Colonic mucosa (tissue), 4 donors: ENCODE data around the gene TP53INP2. TPM values are rescaled to one million over a fixed set of nuclear protein-coding genes. Genes with fewer than 3 reads are reported as not detected.

Source experiments
- DNase-seq: peaks from one replicate; pipeline ENCODE4 v3.0.0-alpha.2; 2020
- H3K27ac ChIP-seq: fragments of 200-600 bp; one replicate; pipeline ENCODE4 v1.8.0; 2021
- H3K27me3 ChIP-seq: fragments of 200-600 bp; one replicate; pipeline ENCODE4 v1.8.0; 2021
- H3K36me3 ChIP-seq: fragments of 200-600 bp; one replicate; pipeline ENCODE4 v1.8.0; 2021
- H3K4me1 ChIP-seq: fragments of 200-600 bp; one replicate; pipeline ENCODE4 v1.8.0; 2021; ENCODE audit warnings: mild to moderate bottlenecking
- H3K4me3 ChIP-seq: fragments of 200-600 bp; one replicate; pipeline ENCODE4 v1.8.0; 2021
- H3K9ac ChIP-seq, 2 donors: one replicate each; pipeline ENCODE4 v1.7.0; 2013; ENCODE audit warnings: control low read depth in 2 of 2, low read depth in 2 of 2, low read length in 2 of 2
- H3K9me3 ChIP-seq: fragments of 200-600 bp; one replicate; pipeline ENCODE4 v1.8.0; 2021
- CTCF ChIP-seq: fragments of 200-600 bp; IDR thresholded peaks from one replicate; pipeline ENCODE4 v1.8.0; 2022; ENCODE audit warnings: antibody characterized with exemption, mild to moderate bottlenecking
- intact Hi-C: fragments of 100-400 bp; cut with DNase I; formaldehyde crosslinking; loops from one replicate; pipeline ENCODE4 v1.14.1; 2022
- total RNA-seq, 2 donors: library from RNA; stranded (reverse); fragmentation: NEBNext Ultra II Directional in 1 of 2; extraction: Animal tissue kit (Norgen Biotek cat#: 25700) in 1 of 2; gene quantifications; one replicate each; pipeline ENCODE4 v1.2.1, GENCODE V29; 2021
- donor health status: healthy.
- donor health status: DM: no; HTN: no; CAD: no.
- donor health status: DM: no; HTN: no; CAD: no.

Gene TP53INP2
- total RNA-seq, 2 donors from 2014 or later: 38.1 to 60.9 TPM

- Histone ChIP-seq H3K9me3 (no peaks in the 10 kb centered on the region), H3K27ac (peak overlapping the region; percentile 95), H3K4me3 (no peak overlapping the region), H3K27me3 (no peaks in the 10 kb centered on the region), H3K36me3 (no peaks in the 10 kb centered on the region), H3K4me1 (peaks cover 3% of the 10 kb centered on the region), H3K9ac (peak overlapping the region in 1 of 2 donors; percentile 98)
- no peak for TF ChIP-seq CTCF
- intact Hi-C loops: no loop called here
- DNase-seq: no peak
Observed at GRCh38 chr20:34703061-34703423, 1.1 kb upstream of the TP53INP2 start.

GRCh38 chr20:34703424-34704176 is 544 bp upstream of the TP53INP2 start:
- H3K27ac ChIP-seq: peak overlapping the region; percentile 95
- peak; percentile 63 for DNase-seq
- H3K9ac ChIP-seq: peak overlapping the region; percentile 86 to 98
- no peak for TF ChIP-seq CTCF
- no peaks in the 10 kb centered on the region for H3K9me3 ChIP-seq
- peaks cover 3% of the 10 kb centered on the region for H3K4me1 ChIP-seq
- no peaks in the 10 kb centered on the region for H3K27me3 ChIP-seq
- peak overlapping the region; percentile 81 for H3K4me3 ChIP-seq
- H3K36me3 ChIP-seq: no peaks in the 10 kb centered on the region
- intact Hi-C loops: no loop called here

GRCh38 chr20:34705008-34705396 is 858 bp downstream of the TP53INP2 start:
- no peak for TF ChIP-seq CTCF
- peak overlapping the region; percentile 86 to 98 for H3K9ac ChIP-seq
- intact Hi-C loops: loop anchor here (5.0 kb wide), 1 partner anchor 123 kb away; no protein-coding TSS in a partner anchor

GRCh38 chr20:34705397-34706301 is 1.5 kb downstream of the TP53INP2 start:
- peak; percentile 80 for DNase-seq
- intact Hi-C loops: loop anchor here (5.0 kb wide), 1 partner anchor 123 kb away; no protein-coding TSS in a partner anchor
- Histone ChIP-seq H3K27ac (peak overlapping the region; percentile 95), H3K9ac (peak overlapping the region; percentile 86 to 98), H3K4me1 (peaks cover 6% of the 10 kb centered on the region), H3K36me3 (no peaks in the 10 kb centered on the region), H3K27me3 (no peaks in the 10 kb centered on the region), H3K4me3 (peak overlapping the region; percentile 81), H3K9me3 (no peaks in the 10 kb centered on the region)
- no peak for TF ChIP-seq CTCF

More at GRCh38 chr20:34705008-34705396, 858 bp downstream of the TP53INP2 start:
- H3K4me3 ChIP-seq: peak overlapping the region; percentile 81
- H3K36me3 ChIP-seq: no peaks in the 10 kb centered on the region
- peaks cover 3% of the 10 kb centered on the region for H3K4me1 ChIP-seq
- no peaks in the 10 kb centered on the region for H3K27me3 ChIP-seq
- no peak for DNase-seq
- peak overlapping the region; percentile 95 for H3K27ac ChIP-seq
- no peaks in the 10 kb centered on the region for H3K9me3 ChIP-seq

- no peak overlapping the region for H3K4me3 ChIP-seq
- H3K36me3 ChIP-seq: no peaks in the 10 kb centered on the region
- H3K9ac ChIP-seq: peak overlapping the region in 1 of 2 donors; percentile 98
- H3K9me3 ChIP-seq: no peaks in the 10 kb centered on the region
- H3K4me1 ChIP-seq: peaks cover 6% of the 10 kb centered on the region
- peak overlapping the region; percentile 95 for H3K27ac ChIP-seq
- intact Hi-C loops: loop anchor here (5.0 kb wide), 1 partner anchor 124 kb away; no protein-coding TSS in a partner anchor
- no peaks in the 10 kb centered on the region for H3K27me3 ChIP-seq
- TF ChIP-seq CTCF: no peak
- no peak for DNase-seq
Observed at GRCh38 chr20:34706302-34706875, 2.2 kb downstream of the TP53INP2 start.
